T-helper 1 cell treated with Interleukin-12 subunit alpha and Interleukin-12 subunit beta and Interleukin-4 antibody, amounts not matched to agents 30 μg/mL and 1 μg/mL, for 36 hours (primary cell): ENCODE results near the gene ZFYVE19.

Experiments
- H3K27ac Mint-ChIP-seq: one replicate; pipeline ENCODE4 v1.8.0; 2021; ENCODE audit warnings: mild to moderate bottlenecking, mixed read lengths
- H3K27me3 Mint-ChIP-seq: one replicate; pipeline ENCODE4 v1.8.0; 2021; ENCODE audit warnings: low read depth, mixed read lengths
- H3K36me3 Mint-ChIP-seq: one replicate; pipeline ENCODE4 v1.8.0; 2021; ENCODE audit warnings: low read depth, mixed read lengths
- H3K4me1 Mint-ChIP-seq: one replicate; pipeline ENCODE4 v1.8.0; 2021; ENCODE audit warnings: low read depth, mixed read lengths
- H3K4me3 Mint-ChIP-seq: one replicate; pipeline ENCODE4 v1.8.0; 2021; ENCODE audit warnings: mild to moderate bottlenecking, moderate library complexity, mixed read lengths
- H3K9me3 Mint-ChIP-seq: one replicate; pipeline ENCODE4 v1.8.0; 2021; ENCODE audit warnings: mixed read lengths

Gene ZFYVE19

GRCh38 chr15:40792394-40792793 is 14.5 kb upstream of the ZFYVE19 start:
- Mint-ChIP-seq H3K4me1 (peaks cover 12% of the 10 kb centered on the region), H3K4me3 (no peak overlapping the region), H3K36me3 (no peaks in the 10 kb centered on the region), H3K9me3 (no peaks in the 10 kb centered on the region), H3K27me3 (no peaks in the 10 kb centered on the region), H3K27ac (peak overlapping the region; percentile 41)

GRCh38 chr15:40793216-40793989 is 13.5 kb upstream of the ZFYVE19 start:
- peaks cover 11% of the 10 kb centered on the region for H3K4me1 Mint-ChIP-seq
- peaks cover 5% of the 10 kb centered on the region for H3K36me3 Mint-ChIP-seq
- no peak overlapping the region for H3K4me3 Mint-ChIP-seq
- H3K27ac Mint-ChIP-seq = no peak overlapping the region
- H3K9me3 Mint-ChIP-seq = no peaks in the 10 kb centered on the region
- no peaks in the 10 kb centered on the region for H3K27me3 Mint-ChIP-seq

- Mint-ChIP-seq H3K4me1 (peaks cover 11% of the 10 kb centered on the region), H3K27ac (no peak overlapping the region), H3K4me3 (no peak overlapping the region), H3K9me3 (no peaks in the 10 kb centered on the region), H3K27me3 (no peaks in the 10 kb centered on the region), H3K36me3 (peaks cover 7% of the 10 kb centered on the region)
Observed at GRCh38 chr15:40796041-40796440, 10.8 kb upstream of the ZFYVE19 start.

- H3K27ac Mint-ChIP-seq = no peak overlapping the region
Observed at GRCh38 chr15:40796512-40796911, 10.4 kb upstream of the ZFYVE19 start.

GRCh38 chr15:40799523-40799922 is 7.4 kb upstream of the ZFYVE19 start:
- no peak overlapping the region for H3K4me3 Mint-ChIP-seq
- H3K36me3 Mint-ChIP-seq = peaks cover 10% of the 10 kb centered on the region
- H3K4me1 Mint-ChIP-seq = peaks cover 13% of the 10 kb centered on the region
- no peak overlapping the region for H3K27ac Mint-ChIP-seq
- no peaks in the 10 kb centered on the region for H3K27me3 Mint-ChIP-seq
- no peaks in the 10 kb centered on the region for H3K9me3 Mint-ChIP-seq

More at GRCh38 chr15:40796512-40796911, 10.4 kb upstream of the ZFYVE19 start:
- H3K4me3 Mint-ChIP-seq = no peak overlapping the region
- peaks cover 13% of the 10 kb centered on the region for H3K4me1 Mint-ChIP-seq
- H3K36me3 Mint-ChIP-seq = peaks cover 7% of the 10 kb centered on the region
- H3K27me3 Mint-ChIP-seq = no peaks in the 10 kb centered on the region
- no peaks in the 10 kb centered on the region for H3K9me3 Mint-ChIP-seq

GRCh38 chr15:40803076-40803475 is 3.8 kb upstream of the ZFYVE19 start:
- peaks cover 10% of the 10 kb centered on the region for H3K36me3 Mint-ChIP-seq

GRCh38 chr15:40803688-40804087 is 3.2 kb upstream of the ZFYVE19 start:
- no peaks in the 10 kb centered on the region for H3K27me3 Mint-ChIP-seq
- no peaks in the 10 kb centered on the region for H3K9me3 Mint-ChIP-seq
- H3K27ac Mint-ChIP-seq = no peak overlapping the region
- peaks cover 6% of the 10 kb centered on the region for H3K36me3 Mint-ChIP-seq
- H3K4me1 Mint-ChIP-seq = peaks cover 21% of the 10 kb centered on the region
- H3K4me3 Mint-ChIP-seq = no peak overlapping the region

More at GRCh38 chr15:40803076-40803475, 3.8 kb upstream of the ZFYVE19 start:
- Mint-ChIP-seq H3K4me3 (no peak overlapping the region), H3K9me3 (no peaks in the 10 kb centered on the region), H3K27me3 (no peaks in the 10 kb centered on the region), H3K4me1 (peaks cover 20% of the 10 kb centered on the region), H3K27ac (no peak overlapping the region)

DNA sequence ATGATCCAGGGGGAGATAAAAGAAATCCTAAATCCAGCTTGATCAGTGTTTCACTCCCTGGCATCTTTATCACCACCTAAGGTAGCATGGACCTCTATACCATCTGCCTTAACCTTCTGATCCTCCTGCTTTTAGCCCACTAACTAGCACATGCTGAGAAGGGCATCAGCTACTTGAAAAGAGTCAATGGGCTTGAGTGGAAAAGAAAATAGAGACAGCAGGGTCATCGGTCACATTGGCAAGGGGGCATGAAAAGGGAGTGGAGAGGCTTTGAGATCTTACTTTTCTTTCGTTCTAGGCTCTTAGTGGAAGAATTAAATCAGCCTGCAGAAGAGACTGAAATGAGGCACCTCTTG is 239 bp upstream of the ZFYVE19 start:
- H3K4me3 Mint-ChIP-seq = peak overlapping the region; percentile 93
- no peaks in the 10 kb centered on the region for H3K27me3 Mint-ChIP-seq
- H3K27ac Mint-ChIP-seq = peak overlapping the region; percentile 97
- H3K4me1 Mint-ChIP-seq = peaks cover 17% of the 10 kb centered on the region
- peaks cover 9% of the 10 kb centered on the region for H3K36me3 Mint-ChIP-seq
- H3K9me3 Mint-ChIP-seq = no peaks in the 10 kb centered on the region

GRCh38 chr15:40807888-40808461 is 1.1 kb downstream of the ZFYVE19 start:
- H3K36me3 Mint-ChIP-seq = peaks cover 8% of the 10 kb centered on the region
- H3K4me1 Mint-ChIP-seq = peaks cover 15% of the 10 kb centered on the region
- no peaks in the 10 kb centered on the region for H3K27me3 Mint-ChIP-seq
- no peaks in the 10 kb centered on the region for H3K9me3 Mint-ChIP-seq
- peak overlapping the region; percentile 7 for H3K27ac Mint-ChIP-seq
- peak overlapping the region; percentile 93 for H3K4me3 Mint-ChIP-seq

DNA sequence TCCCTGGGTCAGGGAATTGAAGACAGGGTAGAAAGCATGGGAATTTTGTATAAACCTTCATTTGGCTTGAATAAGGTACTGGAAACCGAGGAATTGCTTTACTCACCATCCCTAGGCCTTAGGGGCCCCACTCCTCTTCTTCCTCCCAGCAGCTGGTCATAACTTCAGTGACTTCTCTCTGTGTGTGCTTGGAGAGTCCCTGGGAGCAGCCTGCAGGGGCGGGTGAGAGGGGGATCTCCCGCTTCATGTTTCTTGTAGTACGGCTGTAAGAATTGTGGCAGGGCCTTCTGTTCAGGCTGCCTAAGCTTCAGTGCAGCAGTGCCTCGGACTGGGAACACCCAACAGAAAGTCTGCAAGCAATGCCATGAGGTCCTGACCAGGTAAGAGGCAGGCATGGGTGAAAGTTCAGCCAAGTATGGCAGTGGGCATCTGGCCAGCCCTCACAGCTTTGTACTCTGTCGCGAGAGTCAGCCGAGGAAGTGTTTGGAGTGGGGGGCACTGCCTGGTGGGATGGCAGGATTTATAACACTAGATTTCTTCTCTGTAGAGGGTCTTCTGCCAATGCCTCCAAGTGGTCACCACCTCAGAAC is 2.1 kb downstream of the ZFYVE19 start:
- Mint-ChIP-seq H3K4me3 (peak overlapping the region; percentile 93), H3K4me1 (peaks cover 15% of the 10 kb centered on the region), H3K27ac (no peak overlapping the region), H3K9me3 (no peaks in the 10 kb centered on the region), H3K36me3 (peaks cover 11% of the 10 kb centered on the region), H3K27me3 (no peaks in the 10 kb centered on the region)

DNA sequence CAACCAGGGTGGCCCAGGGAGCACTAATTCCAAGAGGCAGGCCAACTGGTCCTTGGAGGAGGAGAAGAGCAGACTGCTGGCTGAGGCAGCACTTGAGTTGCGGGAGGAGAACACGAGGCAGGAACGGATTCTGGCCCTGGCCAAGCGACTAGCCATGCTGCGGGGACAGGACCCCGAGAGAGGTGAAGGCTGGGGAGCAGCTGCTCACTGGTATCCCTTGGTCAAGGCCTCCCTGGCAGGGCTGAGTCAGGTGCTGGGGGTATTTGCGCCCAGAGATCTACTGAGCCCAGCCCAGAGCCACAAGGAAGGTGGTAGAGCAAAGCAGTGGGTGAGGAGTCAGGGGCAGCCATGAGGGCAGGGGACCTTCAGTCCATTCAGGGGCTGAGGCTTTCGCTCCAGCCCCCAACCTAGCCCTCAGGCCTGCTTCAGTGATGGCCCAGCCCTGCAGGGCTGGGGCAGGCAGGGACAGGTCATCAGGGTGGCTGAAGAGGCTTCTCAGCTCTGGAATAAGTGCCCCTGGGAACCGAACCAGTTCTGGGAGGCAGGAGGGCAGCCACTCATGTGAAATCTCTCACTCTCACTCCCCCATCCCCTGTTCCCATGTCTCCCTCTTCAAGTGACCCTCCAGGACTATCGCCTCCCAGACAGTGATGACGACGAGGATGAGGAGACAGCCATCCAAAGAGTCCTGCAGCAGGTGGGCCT is 6.0 kb downstream of the ZFYVE19 start:
- no peaks in the 10 kb centered on the region for H3K9me3 Mint-ChIP-seq
- peaks cover 15% of the 10 kb centered on the region for H3K36me3 Mint-ChIP-seq
- no peak overlapping the region for H3K27ac Mint-ChIP-seq
- no peaks in the 10 kb centered on the region for H3K27me3 Mint-ChIP-seq
- peaks cover 9% of the 10 kb centered on the region for H3K4me1 Mint-ChIP-seq
- H3K4me3 Mint-ChIP-seq = no peak overlapping the region

- H3K27me3 Mint-ChIP-seq = peaks cover 4% of the 10 kb centered on the region
- no peaks in the 10 kb centered on the region for H3K4me1 Mint-ChIP-seq
- H3K4me3 Mint-ChIP-seq = no peak overlapping the region
- peaks cover 13% of the 10 kb centered on the region for H3K36me3 Mint-ChIP-seq
- no peaks in the 10 kb centered on the region for H3K9me3 Mint-ChIP-seq
- H3K27ac Mint-ChIP-seq = no peak overlapping the region
Observed at GRCh38 chr15:40815042-40815698, 8.3 kb downstream of the ZFYVE19 start.

DNA sequence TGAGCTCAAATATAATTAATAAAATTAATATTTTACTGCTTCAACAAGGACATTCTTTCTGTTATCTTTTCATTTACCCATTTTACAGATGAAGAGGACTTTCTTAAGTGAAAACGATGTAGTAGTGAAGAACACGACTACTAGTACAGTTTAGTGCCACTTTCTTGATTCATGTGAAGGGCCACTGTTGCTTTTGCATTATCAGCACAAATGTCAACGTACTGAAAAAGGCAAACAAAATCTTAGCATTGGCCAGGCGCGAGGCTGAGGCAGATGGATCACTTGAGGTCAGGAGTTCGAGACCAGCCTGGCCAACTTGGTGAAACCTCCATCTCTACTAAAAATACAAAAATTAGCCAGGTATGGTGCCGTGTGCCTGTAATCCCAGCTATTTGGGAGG is 12.2 kb downstream of the ZFYVE19 start:
- H3K4me1 Mint-ChIP-seq = no peaks in the 10 kb centered on the region
- no peak overlapping the region for H3K4me3 Mint-ChIP-seq
- H3K36me3 Mint-ChIP-seq = peaks cover 6% of the 10 kb centered on the region
- H3K27ac Mint-ChIP-seq = no peak overlapping the region
- peaks cover 4% of the 10 kb centered on the region for H3K27me3 Mint-ChIP-seq
- no peaks in the 10 kb centered on the region for H3K9me3 Mint-ChIP-seq

DNA sequence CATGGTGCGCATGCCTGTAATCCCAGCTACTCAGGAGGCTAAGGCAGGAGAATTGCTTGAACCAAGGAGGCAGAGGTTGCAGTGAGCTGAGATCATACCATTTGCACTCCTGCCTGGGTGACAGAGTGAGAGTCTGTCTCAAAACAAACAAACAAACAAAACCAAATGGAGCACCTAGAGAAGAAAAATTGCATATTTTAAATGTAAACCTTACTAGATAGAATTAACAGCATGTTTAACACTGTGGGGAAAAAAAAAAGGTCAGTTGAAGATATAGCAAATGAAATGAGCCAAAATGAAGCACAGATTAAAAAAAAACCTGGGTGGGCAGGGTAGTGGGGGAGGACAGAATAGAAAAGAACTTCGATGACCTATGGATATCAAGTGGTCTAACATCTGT is 14.3 kb downstream of the ZFYVE19 start:
- Mint-ChIP-seq H3K9me3 (no peaks in the 10 kb centered on the region), H3K4me1 (no peaks in the 10 kb centered on the region), H3K36me3 (no peaks in the 10 kb centered on the region), H3K27ac (no peak overlapping the region), H3K27me3 (peaks cover 7% of the 10 kb centered on the region), H3K4me3 (no peak overlapping the region)
